SK-N-SH treated with all-trans-retinoic acid at 6 μM for 48 hours (cell line): ENCODE results near the gene FGF19.

Source experiments
- ATAC-seq: fragments of 200-7000 bp; cut with Tn5 transposase; 3 replicates; pipeline ENCODE4 v1.9.1; 2020; ENCODE audit warnings: mild to moderate bottlenecking, moderate library complexity
- ARNTL ChIP-seq: fragments of 450-650 bp; formaldehyde crosslinking; IDR thresholded peaks from 2 replicates; pipeline ENCODE4 v1.5.0; 2020; ENCODE audit warnings: low read depth, mild to moderate bottlenecking, moderate library complexity, borderline replicate concordance
- BACH2 ChIP-seq: fragments of 250-450 bp; sonication (Bioruptor Pico); IDR thresholded peaks from 2 replicates; pipeline ENCODE4 v1.9.0; 2021; ENCODE audit warnings: mild to moderate bottlenecking, borderline replicate concordance
- CSDC2 ChIP-seq: fragments of 250-450 bp; sonication (Bioruptor Pico); IDR thresholded peaks from 2 replicates; pipeline ENCODE4 v1.5.0; 2020; ENCODE audit warnings: mild to moderate bottlenecking, moderate library complexity
- ESRRG ChIP-seq: fragments of 250-450 bp; sonication (Bioruptor Pico); IDR thresholded peaks from 2 replicates; pipeline ENCODE4 v1.6.1; 2021; ENCODE audit warnings: mild to moderate bottlenecking
- GLIS3 ChIP-seq: fragments of 250-450 bp; sonication (Bioruptor Pico); IDR thresholded peaks from 2 replicates; pipeline ENCODE4 v1.5.0; 2020; ENCODE audit warnings: mild to moderate bottlenecking, moderate library complexity
- ISL1 ChIP-seq: fragments of 250-450 bp; sonication (Bioruptor Pico); IDR thresholded peaks from 2 replicates; pipeline ENCODE4 v2.1.2; 2022; ENCODE audit warnings: mild to moderate bottlenecking, moderate library complexity
- OSR1 ChIP-seq: fragments of 250-450 bp; sonication (Bioruptor Pico); IDR thresholded peaks from 2 replicates; pipeline ENCODE4 v1.8.0; 2022; ENCODE audit warnings: moderate library complexity, mild to moderate bottlenecking, inconsistent platforms
- PPARA ChIP-seq: fragments of 250-450 bp; sonication (Bioruptor Pico); IDR thresholded peaks from 2 replicates; pipeline ENCODE4 v1.5.0; 2020; ENCODE audit warnings: mild to moderate bottlenecking, borderline replicate concordance
- TCF4 ChIP-seq: fragments of 250-450 bp; sonication (Bioruptor Pico); IDR thresholded peaks from 2 replicates; pipeline ENCODE4 v1.8.0; 2021; ENCODE audit warnings: mild to moderate bottlenecking, moderate library complexity, borderline replicate concordance
- TOX ChIP-seq: fragments of 250-450 bp; sonication (Bioruptor Pico); IDR thresholded peaks from 2 replicates; pipeline ENCODE4 v1.8.0; 2021; ENCODE audit warnings: mild to moderate bottlenecking, moderate library complexity, borderline replicate concordance
- ZC3H10 ChIP-seq: fragments of 250-450 bp; sonication (Bioruptor Pico); IDR thresholded peaks from 2 replicates; pipeline ENCODE4 v1.5.1; 2021; ENCODE audit warnings: mild to moderate bottlenecking, moderate library complexity
- ZNF565 ChIP-seq: fragments of 450-650 bp; formaldehyde crosslinking; conservative IDR thresholded peaks from 2 replicates; pipeline ENCODE4 v1.5.0; 2020; ENCODE audit warnings: low read depth, mild to moderate bottlenecking, moderate library complexity
- ZNF8 ChIP-seq: fragments of 450-650 bp; formaldehyde crosslinking; IDR thresholded peaks from 2 replicates; pipeline ENCODE4 v1.5.0; 2020; ENCODE audit warnings: mild to moderate bottlenecking, moderate library complexity
- TF ChIP-seq, protein P1 (sequence below): fragments of 250-450 bp; sonication (Bioruptor Pico); IDR thresholded peaks from 2 replicates; pipeline ENCODE4 v1.5.0; 2020; ENCODE audit warnings: mild to moderate bottlenecking, moderate library complexity
- TF ChIP-seq, protein P2 (sequence below): fragments of 250-450 bp; sonication (Bioruptor Pico); IDR thresholded peaks from 2 replicates; pipeline ENCODE4 v1.5.1; 2020; ENCODE audit warnings: low read depth, mild to moderate bottlenecking, moderate library complexity

The FGF19 gene

DNA sequence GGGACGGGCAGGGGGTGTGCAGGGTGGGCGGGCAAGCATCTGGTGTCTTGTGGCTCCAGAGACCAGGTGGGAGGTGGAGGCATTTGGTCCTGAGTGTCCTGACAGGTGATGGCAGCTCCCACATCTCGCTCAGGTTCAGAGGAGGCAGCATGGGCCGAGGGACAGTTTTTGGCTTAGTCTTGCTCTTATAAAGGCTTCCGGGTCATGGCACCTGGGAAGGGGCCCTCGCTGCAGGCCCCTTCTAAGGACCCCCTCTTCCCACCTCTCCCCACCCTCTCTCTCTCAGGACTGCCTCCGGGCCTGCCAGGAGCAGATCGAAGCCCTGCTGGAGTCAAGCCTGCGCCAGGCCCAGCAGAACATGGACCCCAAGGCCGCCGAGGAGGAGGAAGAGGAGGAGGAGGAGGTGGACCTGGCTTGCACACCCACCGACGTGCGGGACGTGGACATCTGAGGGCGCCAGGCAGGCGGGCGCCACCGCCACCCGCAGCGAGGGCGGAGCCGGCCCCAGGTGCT is 52.9 kb downstream of the FGF19 start:
- no peak for TF ChIP-seq TCF4 (CRISPR knock-in tag)
- TF ChIP-seq, protein P1, sequence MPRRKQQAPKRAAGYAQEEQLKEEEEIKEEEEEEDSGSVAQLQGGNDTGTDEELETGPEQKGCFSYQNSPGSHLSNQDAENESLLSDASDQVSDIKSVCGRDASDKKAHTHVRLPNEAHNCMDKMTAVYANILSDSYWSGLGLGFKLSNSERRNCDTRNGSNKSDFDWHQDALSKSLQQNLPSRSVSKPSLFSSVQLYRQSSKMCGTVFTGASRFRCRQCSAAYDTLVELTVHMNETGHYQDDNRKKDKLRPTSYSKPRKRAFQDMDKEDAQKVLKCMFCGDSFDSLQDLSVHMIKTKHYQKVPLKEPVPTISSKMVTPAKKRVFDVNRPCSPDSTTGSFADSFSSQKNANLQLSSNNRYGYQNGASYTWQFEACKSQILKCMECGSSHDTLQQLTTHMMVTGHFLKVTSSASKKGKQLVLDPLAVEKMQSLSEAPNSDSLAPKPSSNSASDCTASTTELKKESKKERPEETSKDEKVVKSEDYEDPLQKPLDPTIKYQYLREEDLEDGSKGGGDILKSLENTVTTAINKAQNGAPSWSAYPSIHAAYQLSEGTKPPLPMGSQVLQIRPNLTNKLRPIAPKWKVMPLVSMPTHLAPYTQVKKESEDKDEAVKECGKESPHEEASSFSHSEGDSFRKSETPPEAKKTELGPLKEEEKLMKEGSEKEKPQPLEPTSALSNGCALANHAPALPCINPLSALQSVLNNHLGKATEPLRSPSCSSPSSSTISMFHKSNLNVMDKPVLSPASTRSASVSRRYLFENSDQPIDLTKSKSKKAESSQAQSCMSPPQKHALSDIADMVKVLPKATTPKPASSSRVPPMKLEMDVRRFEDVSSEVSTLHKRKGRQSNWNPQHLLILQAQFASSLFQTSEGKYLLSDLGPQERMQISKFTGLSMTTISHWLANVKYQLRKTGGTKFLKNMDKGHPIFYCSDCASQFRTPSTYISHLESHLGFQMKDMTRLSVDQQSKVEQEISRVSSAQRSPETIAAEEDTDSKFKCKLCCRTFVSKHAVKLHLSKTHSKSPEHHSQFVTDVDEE (CRISPR knock-in tag) = no peak
- no peak for TF ChIP-seq BACH2 (CRISPR knock-in tag)
- no peak for ATAC-seq

DNA sequence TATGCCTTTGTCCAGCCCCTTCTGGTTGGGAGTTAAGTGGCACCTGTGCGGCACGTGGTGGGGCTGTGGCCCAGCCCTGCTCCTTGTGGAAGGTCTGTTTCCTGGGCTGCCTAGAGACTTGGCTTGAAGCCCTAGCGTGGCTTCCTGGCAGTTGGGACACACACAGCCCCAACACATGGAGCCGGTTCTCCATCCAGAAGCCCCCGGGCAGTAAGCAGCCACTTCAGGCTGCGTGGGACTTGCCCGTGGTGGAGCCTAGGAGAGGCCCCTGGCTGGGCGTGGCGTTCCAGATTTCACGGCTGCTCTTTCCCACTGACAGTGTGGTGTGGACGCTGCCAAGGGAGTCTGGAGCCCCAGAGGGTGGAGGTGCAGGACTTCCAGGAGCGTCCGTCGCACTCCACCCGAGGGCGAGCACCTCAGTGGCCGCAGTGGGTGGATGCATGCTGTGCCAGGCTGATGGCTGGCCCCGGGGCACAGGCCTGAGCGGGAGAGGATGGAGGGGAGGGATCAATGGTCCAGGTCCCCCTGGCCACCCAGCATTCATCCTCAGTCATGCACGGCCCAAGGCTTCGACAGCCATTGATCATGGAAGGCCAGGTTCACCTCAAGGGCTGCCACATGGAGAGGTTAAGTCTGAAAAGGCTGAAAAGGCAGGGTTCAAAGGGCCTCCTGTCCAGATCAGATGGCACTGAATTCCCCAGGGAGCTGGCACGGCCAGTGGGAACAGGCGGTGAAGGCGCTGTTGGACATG is 53.6 kb downstream of the FGF19 start:
- ATAC-seq = no peak
- TF ChIP-seq, protein P1 (CRISPR knock-in tag) = 0 out of 2 replicates have a peak, but pooled peaks have one; percentile 14
- no peak for TF ChIP-seq GLIS3 (CRISPR knock-in tag)
- no peak for TF ChIP-seq OSR1 (CRISPR knock-in tag)
- TF ChIP-seq PPARA (CRISPR knock-in tag) = no peak
- no peak for TF ChIP-seq ARNTL (CRISPR knock-in tag)
- no peak for TF ChIP-seq CSDC2 (CRISPR knock-in tag)
- no peak for TF ChIP-seq ZC3H10 (CRISPR knock-in tag)
- no peak for TF ChIP-seq ZNF565 (CRISPR knock-in tag)
- no peak for TF ChIP-seq ISL1 (CRISPR knock-in tag)
- 0 out of 2 replicates have a peak, but pooled peaks have one; percentile 15 for TF ChIP-seq TCF4 (CRISPR knock-in tag)
- no peak for TF ChIP-seq ZNF8 (CRISPR knock-in tag)
- TF ChIP-seq ESRRG (CRISPR knock-in tag) = no peak
- TF ChIP-seq, all 23 proteins: peak for 2

DNA sequence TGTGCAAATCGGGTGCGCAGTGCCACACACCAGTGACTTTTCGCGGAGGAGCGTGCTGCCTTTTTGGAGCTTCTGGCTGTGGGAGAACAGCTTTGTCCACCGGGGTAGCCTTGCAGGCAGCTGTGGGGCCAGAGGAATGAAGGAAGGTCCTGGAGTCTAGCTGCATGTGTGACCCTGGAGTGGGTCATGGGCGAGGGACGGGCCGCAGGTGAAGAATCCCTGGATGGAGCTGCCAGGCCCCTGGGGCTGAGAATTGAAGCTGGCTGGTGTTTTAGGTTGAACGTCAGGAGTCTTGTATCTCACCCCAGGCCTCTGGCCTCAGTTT is 54.3 kb downstream of the FGF19 start:
- no peak for ATAC-seq
- TF ChIP-seq TOX (CRISPR knock-in tag) = no peak
- TF ChIP-seq GLIS3 (CRISPR knock-in tag) = no peak
- no peak for TF ChIP-seq OSR1 (CRISPR knock-in tag)
- TF ChIP-seq ZNF8 (CRISPR knock-in tag) = no peak
- TF ChIP-seq ISL1 (CRISPR knock-in tag) = no peak
- TF ChIP-seq, protein P2, sequence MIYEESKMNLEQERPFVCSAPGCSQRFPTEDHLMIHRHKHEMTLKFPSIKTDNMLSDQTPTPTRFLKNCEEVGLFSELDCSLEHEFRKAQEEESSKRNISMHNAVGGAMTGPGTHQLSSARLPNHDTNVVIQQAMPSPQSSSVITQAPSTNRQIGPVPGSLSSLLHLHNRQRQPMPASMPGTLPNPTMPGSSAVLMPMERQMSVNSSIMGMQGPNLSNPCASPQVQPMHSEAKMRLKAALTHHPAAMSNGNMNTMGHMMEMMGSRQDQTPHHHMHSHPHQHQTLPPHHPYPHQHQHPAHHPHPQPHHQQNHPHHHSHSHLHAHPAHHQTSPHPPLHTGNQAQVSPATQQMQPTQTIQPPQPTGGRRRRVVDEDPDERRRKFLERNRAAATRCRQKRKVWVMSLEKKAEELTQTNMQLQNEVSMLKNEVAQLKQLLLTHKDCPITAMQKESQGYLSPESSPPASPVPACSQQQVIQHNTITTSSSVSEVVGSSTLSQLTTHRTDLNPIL (CRISPR knock-in tag) = no peak
- TF ChIP-seq PPARA (CRISPR knock-in tag) = no peak
- TF ChIP-seq, protein P1 (CRISPR knock-in tag) = no peak
- no peak for TF ChIP-seq CSDC2 (CRISPR knock-in tag)
